Measurements from ENCODE around the gene CCNH.

GRCh38 chr5:87404359-87404758, 8.4 kb downstream of the CCNH start:
- TF ChIP-seq CTCF (IDR thresholded peaks at IDR 0.05) (no peak), POLR2A (IDR thresholded peaks at IDR 0.05) (no peak)
